HepG2 (cell line): Measurements from ENCODE around the gene FMNL2. TPM values are rescaled to one million over a fixed set of nuclear protein-coding genes. Genes with fewer than 3 reads are reported as not detected.
A peak's percentile ranks its signal among the peaks of the same experiment; 100 is the strongest.

Source experiments
- ATAC-seq: fragments of 200-7000 bp; cut with Tn5 transposase; 3 replicates; pipeline ENCODE4 v1.9.1; 2020; ENCODE audit warnings: mild to moderate bottlenecking, moderate library complexity
- BruUV-seq: library from RNA; stranded (reverse); fragments of 400-500 nt; replicated peaks from 2 replicates; lab custom pipeline; 2021; lab: Mats Ljungman, UMichigan
- CTCF ChIA-PET: fragments of 300-600 bp; formaldehyde crosslinking; extraction: SDS; loops from one replicate; lab custom pipeline; 2021; ENCODE audit warnings: low total read pairs, inconsistent platforms, low intra/inter-chr PET ratio; lab: Yijun Ruan, JAX
- POLR2A ChIA-PET: fragments of 350-600 bp; sonication (Branson Sonifier 250); formaldehyde crosslinking; loops from one replicate; lab custom pipeline; 2020; ENCODE audit warnings: antibody characterized with exemption, inconsistent platforms; lab: Yijun Ruan, JAX
- DNase-seq: peaks from one replicate; pipeline ENCODE4 v3.0.0-alpha.2; 2015; ENCODE audit warnings: low spot score
- FAIRE-seq: peaks from 3 replicates; lab custom pipeline; 2011; peaks lifted over from hg19 to GRCh38; lab: Jason Lieb, UNC
- H2AFZ ChIP-seq: one replicate; pipeline ENCODE4 v1.6.1; 2011; ENCODE audit warnings: low read length, inconsistent platforms
- H3K27ac ChIP-seq: fragments of 300-600 bp; 3 replicates; pipeline ENCODE4 v1.8.0; 2011; ENCODE audit warnings: mixed run types, mild to moderate bottlenecking, mixed read lengths, low read length, inconsistent platforms; ENCODE audit not compliant: insufficient read depth; ENCODE audit errors: extremely low read length
- H3K27me3 ChIP-seq, 2 experiments: fragments of 200-600 bp in 1 of 2; 2 replicates in 1 of 2; 3 replicates in 1 of 2; pipeline versions ENCODE4 v1.6.0 to v1.8.0; 2011; ENCODE audit warnings: low read length in 2 of 2, mild to moderate bottlenecking in 2 of 2, moderate library complexity in 2 of 2, inconsistent platforms in 1 of 2; ENCODE audit not compliant: insufficient read depth in 2 of 2, control insufficient read depth in 1 of 2
- H3K36me3 ChIP-seq, 2 experiments: fragments of 200-600 bp in 1 of 2; replicated peaks in 1 of 2; 2 replicates in 1 of 2; 3 replicates in 1 of 2; pipeline versions ENCODE4 v1.5.1 to v1.8.0; 2011; ENCODE audit warnings: low read length in 2 of 2, inconsistent platforms in 1 of 2; ENCODE audit not compliant: insufficient read depth in 2 of 2, control insufficient read depth in 1 of 2
- H3K4me1 ChIP-seq: 2 replicates; pipeline ENCODE4 v1.5.1; 2012; ENCODE audit warnings: low read length, inconsistent platforms; ENCODE audit not compliant: insufficient read depth
- H3K4me2 ChIP-seq: 2 replicates; pipeline ENCODE4 v1.6.0; 2011; ENCODE audit warnings: low read depth, low read length, inconsistent platforms
- H3K4me3 ChIP-seq, 3 experiments: fragments of 200-600 bp in 1 of 3; sonication (generic), shearing (Covaris generic) in 1 of 3; replicated peaks in 1 of 3; 2 replicates each; pipeline ENCODE4 v1.5.1; 2011 to 2016; ENCODE audit warnings: low read length in 3 of 3, inconsistent platforms in 2 of 3, low read depth in 2 of 3, mild to moderate bottlenecking in 2 of 3, control low read depth in 1 of 3, mixed read lengths in 1 of 3; ENCODE audit not compliant: insufficient read depth in 1 of 3
- H3K79me2 ChIP-seq: one replicate; pipeline ENCODE4 v1.6.1; 2011; ENCODE audit warnings: low read length, inconsistent platforms; ENCODE audit not compliant: insufficient read depth
- H3K9ac ChIP-seq: 2 replicates; pipeline ENCODE4 v1.6.0; 2011; ENCODE audit warnings: mild to moderate bottlenecking, low read depth, low read length, inconsistent platforms; ENCODE audit not compliant: insufficient read depth
- H3K9me3 ChIP-seq: 2 replicates; pipeline ENCODE4 v1.5.1; 2012; ENCODE audit warnings: mild to moderate bottlenecking, low read length
- H4K20me1 ChIP-seq: 2 replicates; pipeline ENCODE4 v1.6.0; 2011; ENCODE audit warnings: inconsistent platforms, mild to moderate bottlenecking, low read length, moderate library complexity; ENCODE audit not compliant: insufficient read depth
- CENPT ChIP-seq: sonication (generic); formaldehyde crosslinking; IDR thresholded peaks from 2 replicates; pipeline ENCODE4 v1.8.0; 2022; ENCODE audit warnings: low read depth, mild to moderate bottlenecking, moderate library complexity, missing genetic modification reagents
- GATAD2A ChIP-seq: IDR thresholded peaks from 2 replicates; pipeline ENCODE4 v1.6.1; 2016
- MXD4 ChIP-seq: IDR thresholded peaks from 2 replicates; pipeline ENCODE4 v1.6.1; 2016; ENCODE audit warnings: mild to moderate bottlenecking, missing biosample characterization, missing genetic modification reagents
- RFXAP ChIP-seq: sonication (generic); formaldehyde crosslinking; IDR thresholded peaks from 2 replicates; pipeline ENCODE4 v1.4.0; 2020; ENCODE audit warnings: missing genetic modification reagents, borderline replicate concordance
- ZFP82 ChIP-seq: sonication (generic); formaldehyde crosslinking; IDR thresholded peaks from 2 replicates; pipeline ENCODE4 v1.5.1; 2020; ENCODE audit warnings: mild to moderate bottlenecking, missing genetic modification reagents, borderline replicate concordance
- ZIK1 ChIP-seq: sonication (generic); formaldehyde crosslinking; IDR thresholded peaks from 2 replicates; pipeline ENCODE4 v1.5.0; 2020; ENCODE audit warnings: mild to moderate bottlenecking, low read depth, missing genetic modification reagents, borderline replicate concordance
- ZNF383 ChIP-seq: sonication (generic); formaldehyde crosslinking; IDR thresholded peaks from 2 replicates; pipeline ENCODE4 v1.4.0; 2020; ENCODE audit warnings: missing genetic modification reagents, mild to moderate bottlenecking, borderline replicate concordance
- in situ Hi-C: cut with HindIII; loops from 2 replicates; pipeline ENCODE4 v1.10.0; 2017; ENCODE audit warnings: low pct_unique_long_range_greater_than_20kb; ENCODE audit not compliant: extremely low pct_ligation_motif_present
- intact Hi-C: fragments of 100-400 bp; cut with micrococcal nuclease; formaldehyde crosslinking; loops from one replicate; pipeline ENCODE4 v1.10.0; 2022; ENCODE audit not compliant: unreplicated experiment
- polyA plus RNA-seq, 8 experiments: library from polyadenylated mRNA; depleted of rRNA in 3 of 8; stranded (reverse) in 7 of 8; unstranded in 1 of 8; fragments of >200 nt; fragmentation: Illumina TruSeq in 4 of 8; extraction: Trizol in 4 of 8; gene quantifications; 2 replicates each; pipeline versions ENCODE4 v1.2.1 to v1.2.3, GENCODE V29; 2011 to 2016; ENCODE audit warnings: low read depth in 4 of 8, missing spikeins in 1 of 8, mixed read lengths in 1 of 8; ENCODE audit not compliant: insufficient read depth in 1 of 8
- total RNA-seq, 5 experiments: library from RNA; depleted of rRNA; stranded (reverse); fragments of >200 nt; fragmentation: Illumina TruSeq; extraction: Trizol; gene quantifications; 2 replicates each; pipeline ENCODE4 v1.2.3, GENCODE V29; 2016; ENCODE audit warnings: low read depth in 1 of 5
- TF ChIP-seq, protein P1 (sequence below): sonication (generic); formaldehyde crosslinking; IDR thresholded peaks from 2 replicates; pipeline ENCODE4 v1.5.0; 2020; ENCODE audit warnings: missing genetic modification reagents
- TF ChIP-seq, protein P2 (sequence below): sonication (generic); formaldehyde crosslinking; IDR thresholded peaks from 2 replicates; pipeline ENCODE4 v1.5.0; 2020; ENCODE audit warnings: mild to moderate bottlenecking, missing genetic modification reagents

The FMNL2 gene
- total and polyA plus RNA-seq, 2 of the 13 experiments (the other 11 are each of a cell fraction or from before 2014, with no cell fraction given): 66.5 to 67.7 TPM

- TF ChIP-seq, protein P1, sequence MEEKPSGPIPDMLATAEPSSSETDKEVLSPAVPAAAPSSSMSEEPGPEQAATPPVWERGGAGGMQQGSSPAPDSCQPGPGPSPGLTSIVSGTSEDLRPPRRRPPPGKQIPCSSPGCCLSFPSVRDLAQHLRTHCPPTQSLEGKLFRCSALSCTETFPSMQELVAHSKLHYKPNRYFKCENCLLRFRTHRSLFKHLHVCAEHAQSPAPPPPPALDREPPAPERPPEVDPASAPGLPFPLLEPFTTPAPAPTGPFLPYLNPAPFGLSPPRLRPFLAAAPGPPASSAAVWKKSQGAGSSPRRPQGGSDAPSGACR (CRISPR knock-in tag): peak; percentile 84; the same call in 1 of the 2 replicates
- no peak for TF ChIP-seq ZFP82 (CRISPR knock-in tag)
- TF ChIP-seq MXD4: peak; percentile 83
- TF ChIP-seq RFXAP (CRISPR knock-in tag): peak; percentile 90
- TF ChIP-seq, all 625 proteins: peak for 308
Measured at GRCh38 chr2:152410165-152410597, 75.2 kb downstream of the FMNL2 start (continued).

DNA sequence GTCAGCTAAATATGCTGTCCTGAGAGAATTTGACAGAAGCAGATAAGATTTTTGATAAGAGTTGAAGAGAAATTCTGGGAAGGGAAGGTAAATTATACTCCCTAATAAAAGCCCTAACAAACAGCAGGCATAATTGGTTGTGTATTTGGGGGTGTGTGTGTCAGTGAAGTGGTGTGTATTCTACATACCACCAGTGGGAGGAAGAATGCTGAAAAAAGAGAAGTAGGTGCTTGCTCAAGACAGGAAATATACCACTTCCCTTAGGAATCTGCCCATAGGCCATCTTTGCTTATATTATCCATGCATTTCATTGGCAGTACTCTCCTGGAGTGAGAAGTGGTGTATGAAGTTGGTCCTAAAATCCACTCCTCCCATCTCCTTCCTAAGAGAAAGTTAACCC, 76.2 kb downstream of the FMNL2 start:
- in situ Hi-C loops (loop anchor here (5.0 kb wide), 1 partner anchor 74 kb away; the partner anchor contains the start of gene FMNL2), intact Hi-C loops (loop anchor here (5.0 to 10.0 kb wide), 2 partner anchors 74 to 236 kb away; partner anchors contain the start of genes FMNL2 and STAM2)
- Histone ChIP-seq H3K4me1 (peaks cover 97% of the 10 kb centered on the region), H2AFZ (no peak overlapping the region), H3K79me2 (peaks cover 96% of the 10 kb centered on the region), H3K36me3 (peaks cover 0 to 2% of the 10 kb centered on the region in 2 experiments; a peak in 2 of 5 replicates), H3K27ac (peak overlapping the region; percentile 77), H3K9ac (peak overlapping the region; percentile 50; the same call in 1 of the 2 replicates), H3K27me3 (no peaks in the 10 kb centered on the region), H4K20me1 (no peaks in the 10 kb centered on the region), H3K9me3 (no peaks in the 10 kb centered on the region), H3K4me3 (no peak overlapping the region), H3K4me2 (no peak overlapping the region)
- ChIA-PET POLR2A (interaction anchor here (2.0 to 3.2 kb wide), 3 partner anchors 11 to 75 kb away, joined by 10 to 14 read pairs (median 11); no protein-coding TSS in a partner anchor), CTCF (no interaction called here)
- no peak for FAIRE-seq
- no TSS peak for BruUV-seq
- no peak for DNase-seq
- TF ChIP-seq CENPT (CRISPR knock-in tag) (no peak), ZNF383 (CRISPR knock-in tag) (no peak), ZIK1 (CRISPR knock-in tag) (no peak), GATAD2A (CRISPR knock-in tag) (no peak)
- TF ChIP-seq, protein P2, sequence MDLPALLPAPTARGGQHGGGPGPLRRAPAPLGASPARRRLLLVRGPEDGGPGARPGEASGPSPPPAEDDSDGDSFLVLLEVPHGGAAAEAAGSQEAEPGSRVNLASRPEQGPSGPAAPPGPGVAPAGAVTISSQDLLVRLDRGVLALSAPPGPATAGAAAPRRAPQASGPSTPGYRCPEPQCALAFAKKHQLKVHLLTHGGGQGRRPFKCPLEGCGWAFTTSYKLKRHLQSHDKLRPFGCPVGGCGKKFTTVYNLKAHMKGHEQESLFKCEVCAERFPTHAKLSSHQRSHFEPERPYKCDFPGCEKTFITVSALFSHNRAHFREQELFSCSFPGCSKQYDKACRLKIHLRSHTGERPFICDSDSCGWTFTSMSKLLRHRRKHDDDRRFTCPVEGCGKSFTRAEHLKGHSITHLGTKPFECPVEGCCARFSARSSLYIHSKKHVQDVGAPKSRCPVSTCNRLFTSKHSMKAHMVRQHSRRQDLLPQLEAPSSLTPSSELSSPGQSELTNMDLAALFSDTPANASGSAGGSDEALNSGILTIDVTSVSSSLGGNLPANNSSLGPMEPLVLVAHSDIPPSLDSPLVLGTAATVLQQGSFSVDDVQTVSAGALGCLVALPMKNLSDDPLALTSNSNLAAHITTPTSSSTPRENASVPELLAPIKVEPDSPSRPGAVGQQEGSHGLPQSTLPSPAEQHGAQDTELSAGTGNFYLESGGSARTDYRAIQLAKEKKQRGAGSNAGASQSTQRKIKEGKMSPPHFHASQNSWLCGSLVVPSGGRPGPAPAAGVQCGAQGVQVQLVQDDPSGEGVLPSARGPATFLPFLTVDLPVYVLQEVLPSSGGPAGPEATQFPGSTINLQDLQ (CRISPR knock-in tag): no peak
- no peak for ATAC-seq
